ENCODE data around the gene AP5S1. TPM values are rescaled to one million over a fixed set of nuclear protein-coding genes. Genes with fewer than 3 reads are reported as not detected.

AP5S1 gene
- total and polyA plus RNA-seq, 11 donors, result 9.5 to 18.6 (median 11.4) TPM

DNA sequence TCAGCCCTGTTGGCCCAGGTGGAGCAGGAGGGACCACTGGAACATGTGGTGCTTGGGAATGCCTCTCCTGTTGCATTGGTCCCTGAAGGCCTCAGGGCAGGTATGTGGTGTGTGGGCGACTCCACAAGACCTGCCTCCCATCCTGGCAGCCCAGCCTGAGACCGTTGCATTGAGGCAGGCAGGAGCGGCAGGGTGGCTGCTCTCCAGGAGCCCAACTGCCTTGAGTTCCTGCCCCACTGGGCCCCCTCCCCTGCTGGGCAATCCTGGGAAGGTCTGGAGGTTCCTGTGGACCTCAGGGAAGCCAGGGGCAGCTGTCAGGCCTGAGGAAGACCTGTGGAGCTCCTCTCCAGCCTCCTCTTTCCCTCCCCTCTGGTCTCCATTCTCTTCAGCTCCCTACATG, 46.1 kb downstream of the AP5S1 start:
- WGBS, 4 donors, result 78 to 79% methylated on average over 3 of the region's 3 CpGs; no CpG with 5 or more reads in 2 of the 4 donors
- intact Hi-C loops (cut with DNase I), result no loop called here
- H3K4me1 ChIP-seq, result peaks cover 0 to 7% (median 0%) of the 10 kb centered on the region in 12 donors
- DNase-seq (no peak), ATAC-seq (no peak)
- no peaks in the 10 kb centered on the region for H3K9me3 ChIP-seq
- H3K27ac ChIP-seq, result no peak overlapping the region
- peaks cover 0 to 96% (median 82%) of the 10 kb centered on the region in 9 donors for H3K36me3 ChIP-seq
- no peaks in the 10 kb centered on the region for H3K27me3 ChIP-seq
- TF ChIP-seq POLR2A (IDR thresholded peaks at IDR 0.05) (no peak), CTCF (IDR thresholded peaks at IDR 0.05) (no peak)
- H3K4me3 ChIP-seq, result no peak overlapping the region

DNA sequence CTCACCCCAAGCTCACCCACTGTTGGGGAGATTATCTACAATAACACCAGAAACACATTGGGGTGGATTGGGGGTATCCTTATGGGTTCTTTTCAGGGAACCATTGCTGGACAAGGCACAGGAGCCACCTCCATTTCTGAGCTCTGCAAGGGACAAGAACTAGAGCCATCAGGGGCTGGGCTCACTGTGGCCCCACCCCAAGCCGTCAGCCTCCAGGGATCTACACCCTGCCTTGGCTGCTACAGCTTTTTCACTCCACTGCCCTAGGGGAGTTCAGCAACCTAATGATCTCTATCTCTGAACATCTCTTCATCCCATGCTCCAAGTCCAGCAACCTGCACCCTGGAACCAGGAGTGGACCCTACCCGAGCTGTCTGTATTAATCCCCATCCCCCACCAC, 47.5 kb downstream of the AP5S1 start:
- intact Hi-C loops (cut with DNase I), result no loop called here
- TF ChIP-seq CTCF (IDR thresholded peaks at IDR 0.05) (no peak), POLR2A (IDR thresholded peaks at IDR 0.05) (no peak)
- no peaks in the 10 kb centered on the region for H3K9me3 ChIP-seq
- peaks cover 0 to 9% (median 0%) of the 10 kb centered on the region in 12 donors for H3K4me1 ChIP-seq
- DNase-seq, result no peak
- ATAC-seq, result no peak
- no peak overlapping the region for H3K4me3 ChIP-seq
- H3K36me3 ChIP-seq, result peaks cover 0 to 96% (median 76%) of the 10 kb centered on the region in 9 donors
- 66 to 80% (median 68%) methylated on average over 2 of the region's 2 CpGs for WGBS, 4 donors
- H3K27ac ChIP-seq, result no peak overlapping the region
- no peaks in the 10 kb centered on the region for H3K27me3 ChIP-seq

DNA sequence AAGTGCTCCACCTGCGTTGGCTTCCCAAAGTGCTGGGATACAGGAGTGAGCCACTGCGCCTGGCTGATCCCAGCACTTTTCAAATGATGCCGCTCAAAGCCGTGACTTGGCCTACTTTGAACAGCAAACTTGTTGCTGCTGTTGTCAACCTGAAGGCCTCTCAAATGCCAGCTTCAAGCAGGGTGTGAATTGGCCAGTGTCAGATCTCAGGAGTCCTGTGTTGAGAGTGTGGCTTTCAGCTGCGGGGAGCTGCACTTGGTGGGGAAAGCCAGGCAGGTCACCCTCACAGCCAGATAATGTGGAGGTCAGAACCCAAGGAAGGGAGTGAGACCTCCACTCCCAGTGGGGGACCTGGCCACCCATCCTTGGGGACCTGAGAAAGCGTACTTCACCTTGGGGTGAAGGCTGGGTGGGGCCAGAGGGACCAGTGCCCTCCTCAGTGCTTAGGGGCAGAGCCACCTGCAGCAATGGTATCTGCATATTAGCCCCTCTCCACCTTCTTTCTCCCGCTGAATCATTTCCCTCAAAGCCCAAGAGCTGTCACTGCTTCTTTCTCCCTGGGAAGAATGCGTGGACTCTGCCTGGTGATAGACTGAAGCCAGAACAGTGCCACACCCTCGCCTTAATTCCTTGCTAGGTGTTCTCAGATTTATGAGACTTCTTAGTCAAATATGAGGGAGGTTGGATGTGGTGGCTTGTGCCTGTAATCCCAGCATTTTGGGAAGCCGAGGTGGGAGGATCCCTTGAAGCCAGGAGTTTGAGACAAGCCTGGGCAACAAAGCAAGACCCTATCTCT, 49.7 kb downstream of the AP5S1 start:
- TF ChIP-seq CTCF (IDR thresholded peaks at IDR 0.05) (no peak), POLR2A (IDR thresholded peaks at IDR 0.05) (no peak)
- DNase-seq (no peak), ATAC-seq (no peak)
- H3K9me3 ChIP-seq, result no peaks in the 10 kb centered on the region
- no peaks in the 10 kb centered on the region for H3K27me3 ChIP-seq
- intact Hi-C loops (cut with DNase I), result no loop called here
- no peak overlapping the region for H3K4me3 ChIP-seq
- H3K4me1 ChIP-seq, result peaks cover 0 to 17% (median 0%) of the 10 kb centered on the region in 12 donors
- peaks cover 0 to 89% (median 62%) of the 10 kb centered on the region in 9 donors for H3K36me3 ChIP-seq
- H3K27ac ChIP-seq, result no peak overlapping the region
- 83 to 89% (median 84%) methylated on average over 10 of the region's 10 CpGs for WGBS, 4 donors

GRCh38 chr20:3871550-3872265, 51.4 kb downstream of the AP5S1 start:
- peaks cover 0 to 18% (median 0%) of the 10 kb centered on the region in 12 donors for H3K4me1 ChIP-seq
- intact Hi-C loops (cut with DNase I), result no loop called here
- H3K4me3 ChIP-seq, result no peak overlapping the region
- 82 to 89% (median 88%) methylated on average over 4 of the region's 4 CpGs for WGBS, 4 donors
- H3K27ac ChIP-seq, result no peak overlapping the region
- H3K27me3 ChIP-seq, result no peaks in the 10 kb centered on the region
- H3K9me3 ChIP-seq, result no peaks in the 10 kb centered on the region
- no peak for DNase-seq
- no peak for TF ChIP-seq POLR2A (IDR thresholded peaks at IDR 0.05)
- no peak for TF ChIP-seq CTCF (IDR thresholded peaks at IDR 0.05)
- peaks cover 0 to 82% (median 45%) of the 10 kb centered on the region in 9 donors for H3K36me3 ChIP-seq
- no peak for ATAC-seq

All from heart left ventricle (tissue), 16 donors.